HG03060 (cell line): Measurements from ENCODE around the gene KRTAP26-1.

Source experiments
- ATAC-seq: cut with Tn5 transposase; IDR thresholded peaks from one replicate; pipeline ENCODE4 v1.9.1; 2021; ENCODE audit warnings: low read depth, moderate number of reproducible peaks; ENCODE audit not compliant: unreplicated experiment

KRTAP26-1 gene

GRCh38 chr21:30271611-30272010, 48.5 kb downstream of the KRTAP26-1 start:
- ATAC-seq, result no peak

DNA sequence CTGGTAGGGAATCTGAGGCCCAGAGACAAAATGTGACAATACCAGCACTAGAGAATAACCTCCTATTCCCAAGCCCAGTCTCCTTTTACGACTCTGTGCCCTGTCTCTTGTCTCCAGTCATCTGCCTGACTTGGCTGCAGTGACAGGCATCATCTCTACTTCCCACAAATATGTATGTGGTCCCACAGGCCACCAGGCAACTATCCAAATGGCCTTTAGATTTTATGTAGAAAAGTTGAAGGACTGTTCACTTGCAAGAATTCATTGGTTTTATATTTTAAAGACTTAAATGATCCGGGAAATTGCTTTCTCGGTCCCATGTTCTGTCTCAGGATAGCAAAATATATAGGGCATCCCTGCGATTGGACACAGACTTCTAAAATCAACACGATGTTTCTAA, 49.0 kb downstream of the KRTAP26-1 start:
- ATAC-seq, result no peak

DNA sequence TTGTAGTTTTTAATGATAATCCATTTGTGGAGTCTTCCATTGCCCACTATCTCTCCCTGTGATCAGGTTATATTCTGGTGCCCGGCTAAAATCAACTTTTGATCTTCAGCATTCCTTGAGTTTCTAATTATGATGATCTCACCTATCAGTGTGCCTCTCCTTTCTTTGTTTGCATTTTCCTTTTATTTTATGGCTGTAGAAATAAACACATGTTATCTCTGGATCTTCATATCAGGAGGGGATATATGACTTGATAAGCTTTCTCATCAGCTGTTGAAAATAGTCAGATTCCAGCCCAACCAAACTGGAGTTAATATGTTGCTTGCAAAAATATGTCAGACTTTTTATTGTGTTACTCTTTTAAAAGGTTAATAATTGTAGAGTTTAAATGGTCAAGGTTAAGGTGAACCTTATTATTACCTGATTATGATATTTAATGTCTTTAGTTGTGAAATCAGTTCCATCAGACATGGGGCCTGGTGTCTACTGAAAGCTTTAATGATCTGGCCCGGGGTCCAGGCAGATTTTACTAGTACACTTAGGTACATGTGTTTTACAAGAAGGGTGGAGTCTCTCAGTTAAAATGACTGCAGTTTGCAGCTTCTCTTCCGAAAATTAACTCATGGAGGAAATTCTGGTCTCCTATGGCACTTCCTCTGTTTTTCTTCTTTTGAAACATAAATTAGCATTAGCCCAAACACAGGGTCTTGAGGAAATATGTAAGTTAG, 50.1 kb downstream of the KRTAP26-1 start:
- ATAC-seq, result no peak
